GM23338 (cell line): ENCODE results near the gene PHKA2. TPM values are rescaled to one million over a fixed set of nuclear protein-coding genes. Genes with fewer than 3 reads are reported as not detected.

Experiments
- ATAC-seq: fragments of 200-7000 bp; cut with Tn5 transposase; 3 replicates; pipeline ENCODE4 v1.9.1; 2020
- DNase-seq: peaks from one replicate; pipeline ENCODE4 v3.0.0-alpha.2; 2015; ENCODE audit warnings: low spot score
- H2AFZ ChIP-seq: fragments of 200-600 bp; sonication (generic); 2 replicates; pipeline ENCODE4 v1.8.0; 2016; ENCODE audit warnings: antibody characterized with exemption, mild to moderate bottlenecking, moderate library complexity
- H3F3A ChIP-seq: fragments of 200-600 bp; sonication (generic); replicated peaks from 2 replicates; pipeline ENCODE4 v1.8.0; 2017; ENCODE audit warnings: antibody characterized with exemption, mixed run types, low read depth
- H3K27ac ChIP-seq: fragments of 200-600 bp; sonication (generic); 2 replicates; pipeline ENCODE4 v1.6.1; 2016; ENCODE audit warnings: low read depth
- H3K27me3 ChIP-seq: fragments of 200-600 bp; sonication (generic); 2 replicates; pipeline ENCODE4 v1.8.0; 2016; ENCODE audit warnings: mild to moderate bottlenecking, mixed run types, moderate library complexity; ENCODE audit not compliant: insufficient read depth
- H3K36me3 ChIP-seq: fragments of 200-600 bp; sonication (generic); 2 replicates; pipeline ENCODE4 v1.8.0; 2016; ENCODE audit warnings: mild to moderate bottlenecking; ENCODE audit not compliant: insufficient read depth
- H3K4me1 ChIP-seq: fragments of 200-600 bp; sonication (generic); 2 replicates; pipeline ENCODE4 v1.8.0; 2016; ENCODE audit warnings: mild to moderate bottlenecking, moderate library complexity; ENCODE audit not compliant: insufficient read depth
- H3K4me2 ChIP-seq: fragments of 200-600 bp; sonication (generic); 2 replicates; pipeline ENCODE4 v1.7.1; 2017; ENCODE audit warnings: mixed run types
- H3K4me3 ChIP-seq: fragments of 200-600 bp; sonication (generic); 2 replicates; pipeline ENCODE4 v1.6.1; 2016; ENCODE audit warnings: mixed run types
- H3K79me2 ChIP-seq: fragments of 200-600 bp; sonication (generic); replicated peaks from 2 replicates; pipeline ENCODE4 v1.8.0; 2017; ENCODE audit warnings: mild to moderate bottlenecking; ENCODE audit not compliant: insufficient read depth
- H3K9me2 ChIP-seq: fragments of 200-600 bp; sonication (generic); 2 replicates; pipeline ENCODE4 v1.8.0; 2017; ENCODE audit not compliant: insufficient read depth
- H4K20me1 ChIP-seq: fragments of 200-600 bp; sonication (generic); replicated peaks from 2 replicates; pipeline ENCODE4 v1.8.0; 2017; ENCODE audit warnings: mild to moderate bottlenecking; ENCODE audit not compliant: insufficient read depth
- H3K27ac Mint-ChIP-seq: 2 replicates; pipeline ENCODE4 v1.8.0; 2020; ENCODE audit warnings: inconsistent platforms, mild to moderate bottlenecking, moderate library complexity, mixed read lengths
- H3K27me3 Mint-ChIP-seq: 3 replicates; pipeline ENCODE4 v1.8.0; 2022; ENCODE audit warnings: low read depth, mild to moderate bottlenecking, moderate library complexity, mixed read lengths, inconsistent platforms; ENCODE audit not compliant: insufficient read depth, poor library complexity
- H3K36me3 Mint-ChIP-seq: 3 replicates; pipeline ENCODE4 v1.8.0; 2021; ENCODE audit warnings: low read depth, mild to moderate bottlenecking, inconsistent platforms, moderate library complexity, mixed read lengths
- H3K4me1 Mint-ChIP-seq: 3 replicates; pipeline ENCODE4 v1.8.0; 2020; ENCODE audit warnings: mild to moderate bottlenecking, inconsistent platforms, mixed read lengths
- H3K4me3 Mint-ChIP-seq: 3 replicates; pipeline ENCODE4 v1.8.0; 2021; ENCODE audit warnings: moderate library complexity, mild to moderate bottlenecking, inconsistent platforms, mixed read lengths
- H3K9me3 Mint-ChIP-seq: 3 replicates; pipeline ENCODE4 v1.8.0; 2020; ENCODE audit warnings: moderate library complexity, mild to moderate bottlenecking, inconsistent platforms, mixed read lengths
- CTCF ChIP-seq, 2 experiments: fragments of 200-600 bp in 1 of 2; sonication (generic) in 1 of 2; conservative IDR thresholded peaks; 2 replicates each; pipeline versions ENCODE4 v1.5.1 to v1.6.1; 2016 to 2017; ENCODE audit warnings: antibody characterized with exemption in 2 of 2, low read depth in 2 of 2, mild to moderate bottlenecking in 2 of 2, moderate library complexity in 1 of 2
- ETS1 ChIP-seq: IDR thresholded peaks from 2 replicates; pipeline ENCODE4 v1.6.1; 2016; ENCODE audit warnings: antibody characterized with exemption
- EZH2 ChIP-seq: fragments of 200-600 bp; sonication (generic); IDR thresholded peaks from one replicate; pipeline ENCODE4 v1.8.0; 2017; ENCODE audit warnings: antibody characterized with exemption, mild to moderate bottlenecking, low read depth; ENCODE audit not compliant: unreplicated experiment
- JUNB ChIP-seq: IDR thresholded peaks from one replicate; pipeline ENCODE4 v1.6.1; 2016; ENCODE audit warnings: antibody characterized with exemption; ENCODE audit not compliant: unreplicated experiment
- STAT1 ChIP-seq: IDR thresholded peaks from one replicate; pipeline ENCODE4 v1.6.1; 2016; ENCODE audit warnings: antibody characterized with exemption; ENCODE audit not compliant: unreplicated experiment
- ZNF462 ChIP-seq: fragments of 250-450 bp; sonication (Bioruptor Pico); IDR thresholded peaks from 2 replicates; pipeline ENCODE4 v1.5.0; 2020; ENCODE audit warnings: mild to moderate bottlenecking, moderate library complexity
- polyA plus RNA-seq: library from polyadenylated mRNA; unstranded; fragments of >200 nt; fragmentation: Nextera tagmentation; extraction: Ambion mirVana; gene quantifications from 2 replicates; pipeline ENCODE4 v1.2.1, GENCODE V29; 2016
- total RNA-seq: library from RNA; depleted of rRNA; stranded (reverse); fragments of >200 nt; shearing (Covaris generic); gene quantifications from 2 replicates; pipeline ENCODE4 v1.2.3, GENCODE V29; 2014

PHKA2 gene
- total and polyA plus RNA-seq, 2 experiments from 2014 or later, result 8.0 to 23.9 TPM

- TF ChIP-seq ZNF462, result no peak
Measured at GRCh38 chrX:18933617-18934016, 50.3 kb downstream of the PHKA2 start (continued).

- no peak overlapping the region for H3K4me2 ChIP-seq
- peaks cover 10% of the 10 kb centered on the region; the same call in 2 of the 3 replicates for H3K36me3 Mint-ChIP-seq
- H3K4me3 Mint-ChIP-seq, result no peak overlapping the region
- H3K27ac ChIP-seq, result no peak overlapping the region
- no peak overlapping the region for H3K4me3 ChIP-seq
- peaks cover 5% of the 10 kb centered on the region for H3K27me3 Mint-ChIP-seq
- H3K79me2 ChIP-seq, result no peaks in the 10 kb centered on the region
- H3K36me3 ChIP-seq, result no peaks in the 10 kb centered on the region
- H4K20me1 ChIP-seq, result no peaks in the 10 kb centered on the region
- no peak overlapping the region for H2AFZ ChIP-seq
- no peaks in the 10 kb centered on the region for H3K27me3 ChIP-seq
- peaks cover 2% of the 10 kb centered on the region; the same call in 2 of the 3 replicates for H3K4me1 Mint-ChIP-seq
- peak; percentile 70 for ATAC-seq
- H3K9me3 Mint-ChIP-seq, result no peaks in the 10 kb centered on the region
- DNase-seq, result peak; percentile 45
- H3K27ac Mint-ChIP-seq, result no peak overlapping the region
- no peaks in the 10 kb centered on the region for H3K9me2 ChIP-seq
- no peaks in the 10 kb centered on the region for H3F3A ChIP-seq
- no peaks in the 10 kb centered on the region for H3K4me1 ChIP-seq
- no peak for TF ChIP-seq EZH2
- no peak for TF ChIP-seq STAT1
- no peak for TF ChIP-seq ZNF462
- no peak for TF ChIP-seq ETS1
- TF ChIP-seq CTCF (conservative IDR thresholded peaks at IDR 0.05; ENCODE audit: low read depth in 2 of 2), result peak; percentile 59 to 63
- TF ChIP-seq JUNB, result no peak
Measured at GRCh38 chrX:18931972-18932371, 51.9 kb downstream of the PHKA2 start.
